MM.1S (cell line): ENCODE data around the gene KCNH1.

Experiments
- DNase-seq: peaks from one replicate; pipeline ENCODE4 v3.0.0-alpha.2; 2015
- H2AFZ ChIP-seq: fragments of 300-600 bp; sonication (generic); 2 replicates; pipeline ENCODE4 v1.6.0; 2016; ENCODE audit warnings: antibody characterized with exemption, low read length
- H3F3A ChIP-seq: fragments of 300-600 bp; sonication (generic); 2 replicates; pipeline ENCODE4 v1.6.1; 2016; ENCODE audit warnings: mild to moderate bottlenecking, antibody characterized with exemption, low read length, moderate library complexity, mixed read lengths; ENCODE audit not compliant: insufficient read depth
- H3K27ac ChIP-seq: fragments of 300-600 bp; sonication (generic); 2 replicates; pipeline ENCODE4 v1.5.1; 2016; ENCODE audit warnings: mild to moderate bottlenecking, low read length
- H3K27me3 ChIP-seq: fragments of 300-600 bp; sonication (generic); replicated peaks from 2 replicates; pipeline ENCODE4 v1.6.0; 2016; ENCODE audit warnings: low read length; ENCODE audit not compliant: insufficient read depth
- H3K36me3 ChIP-seq: fragments of 300-600 bp; sonication (generic); replicated peaks from 2 replicates; pipeline ENCODE4 v1.6.1; 2016; ENCODE audit warnings: mild to moderate bottlenecking, low read length, mixed read lengths; ENCODE audit not compliant: insufficient read depth
- H3K4me1 ChIP-seq: fragments of 300-600 bp; sonication (generic); 2 replicates; pipeline ENCODE4 v1.6.1; 2016; ENCODE audit warnings: low read length, mixed read lengths
- H3K4me2 ChIP-seq: fragments of 300-600 bp; sonication (generic); 2 replicates; pipeline ENCODE4 v1.6.0; 2016; ENCODE audit warnings: low read depth, low read length
- H3K4me3 ChIP-seq: fragments of 300-600 bp; sonication (generic); 2 replicates; pipeline ENCODE4 v1.5.1; 2016; ENCODE audit warnings: low read length, mixed read lengths
- H3K79me2 ChIP-seq: fragments of 300-600 bp; sonication (generic); 2 replicates; pipeline ENCODE4 v1.6.1; 2016; ENCODE audit warnings: mixed run types, low read length, mixed read lengths
- H3K9ac ChIP-seq: fragments of 300-600 bp; sonication (generic); 2 replicates; pipeline ENCODE4 v1.6.1; 2016; ENCODE audit warnings: low read length, mixed read lengths
- H3K9me2 ChIP-seq: fragments of 300-600 bp; sonication (generic); replicated peaks from 2 replicates; pipeline ENCODE4 v1.6.1; 2016; ENCODE audit warnings: mild to moderate bottlenecking, low read length, mixed read lengths; ENCODE audit not compliant: insufficient read depth
- H3K9me3 ChIP-seq: fragments of 300-600 bp; sonication (generic); replicated peaks from 2 replicates; pipeline ENCODE4 v1.6.1; 2016; ENCODE audit warnings: mild to moderate bottlenecking, low read length, mixed read lengths; ENCODE audit not compliant: insufficient read depth
- H4K20me1 ChIP-seq: fragments of 300-600 bp; sonication (generic); 2 replicates; pipeline ENCODE4 v1.6.1; 2016; ENCODE audit warnings: mild to moderate bottlenecking, low read length, moderate library complexity, mixed read lengths; ENCODE audit not compliant: insufficient read depth
- EZH2 ChIP-seq: fragments of 300-600 bp; sonication (generic); optimal IDR thresholded peaks from 2 replicates; pipeline ENCODE3; 2017; ENCODE audit warnings: low read depth, mild to moderate bottlenecking, antibody characterized with exemption, low read length, mixed read lengths
- EZH2phosphoT487 ChIP-seq: fragments of 300-600 bp; sonication (generic); IDR thresholded peaks from 2 replicates; pipeline ENCODE4 v1.6.1; 2018; ENCODE audit warnings: antibody characterized with exemption, low read length
- TF ChIP-seq, protein P1 (sequence below): fragments of 300-600 bp; sonication (generic); IDR thresholded peaks from 2 replicates; pipeline ENCODE4 v1.5.1; 2016; ENCODE audit warnings: antibody characterized with exemption, low read length, mixed read lengths

Gene KCNH1

DNA sequence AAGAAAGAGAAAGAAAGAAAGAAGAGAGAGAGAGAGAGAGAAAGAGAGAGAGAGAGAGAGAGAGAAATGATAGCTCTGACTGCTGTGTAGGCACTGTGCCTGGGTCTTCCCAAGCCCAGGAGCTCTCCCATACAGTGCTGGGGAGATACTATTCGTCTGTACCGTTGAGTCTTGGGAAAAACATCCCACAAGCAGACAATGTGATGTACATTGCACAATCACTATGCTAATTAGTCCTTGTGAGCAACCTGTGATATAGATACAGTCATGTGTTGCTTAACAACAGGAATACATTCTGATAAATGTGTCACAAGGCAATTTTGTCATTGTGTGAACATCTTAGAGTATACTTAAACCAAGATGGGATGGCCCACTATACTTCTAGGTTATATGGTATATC is 424.2 kb downstream of the KCNH1 start:
- H3K9me3 ChIP-seq, result no peaks in the 10 kb centered on the region
- H3K4me1 ChIP-seq, result peaks cover 23% of the 10 kb centered on the region
- no peak overlapping the region for H2AFZ ChIP-seq
- H3K4me3 ChIP-seq, result no peak overlapping the region
- no peaks in the 10 kb centered on the region for H4K20me1 ChIP-seq
- H3K9me2 ChIP-seq, result no peaks in the 10 kb centered on the region
- no peak overlapping the region for H3K4me2 ChIP-seq
- H3K27me3 ChIP-seq, result no peaks in the 10 kb centered on the region
- no peak for DNase-seq
- no peaks in the 10 kb centered on the region for H3K36me3 ChIP-seq
- no peaks in the 10 kb centered on the region for H3K79me2 ChIP-seq
- H3K9ac ChIP-seq, result no peak overlapping the region
- H3F3A ChIP-seq, result peaks cover 12% of the 10 kb centered on the region; the same call in 1 of the 2 replicates
- H3K27ac ChIP-seq, result no peak overlapping the region
- TF ChIP-seq EZH2phosphoT487, result no peak
- TF ChIP-seq EZH2, result no peak
- TF ChIP-seq, protein P1, sequence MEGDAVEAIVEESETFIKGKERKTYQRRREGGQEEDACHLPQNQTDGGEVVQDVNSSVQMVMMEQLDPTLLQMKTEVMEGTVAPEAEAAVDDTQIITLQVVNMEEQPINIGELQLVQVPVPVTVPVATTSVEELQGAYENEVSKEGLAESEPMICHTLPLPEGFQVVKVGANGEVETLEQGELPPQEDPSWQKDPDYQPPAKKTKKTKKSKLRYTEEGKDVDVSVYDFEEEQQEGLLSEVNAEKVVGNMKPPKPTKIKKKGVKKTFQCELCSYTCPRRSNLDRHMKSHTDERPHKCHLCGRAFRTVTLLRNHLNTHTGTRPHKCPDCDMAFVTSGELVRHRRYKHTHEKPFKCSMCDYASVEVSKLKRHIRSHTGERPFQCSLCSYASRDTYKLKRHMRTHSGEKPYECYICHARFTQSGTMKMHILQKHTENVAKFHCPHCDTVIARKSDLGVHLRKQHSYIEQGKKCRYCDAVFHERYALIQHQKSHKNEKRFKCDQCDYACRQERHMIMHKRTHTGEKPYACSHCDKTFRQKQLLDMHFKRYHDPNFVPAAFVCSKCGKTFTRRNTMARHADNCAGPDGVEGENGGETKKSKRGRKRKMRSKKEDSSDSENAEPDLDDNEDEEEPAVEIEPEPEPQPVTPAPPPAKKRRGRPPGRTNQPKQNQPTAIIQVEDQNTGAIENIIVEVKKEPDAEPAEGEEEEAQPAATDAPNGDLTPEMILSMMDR, result no peak

DNA sequence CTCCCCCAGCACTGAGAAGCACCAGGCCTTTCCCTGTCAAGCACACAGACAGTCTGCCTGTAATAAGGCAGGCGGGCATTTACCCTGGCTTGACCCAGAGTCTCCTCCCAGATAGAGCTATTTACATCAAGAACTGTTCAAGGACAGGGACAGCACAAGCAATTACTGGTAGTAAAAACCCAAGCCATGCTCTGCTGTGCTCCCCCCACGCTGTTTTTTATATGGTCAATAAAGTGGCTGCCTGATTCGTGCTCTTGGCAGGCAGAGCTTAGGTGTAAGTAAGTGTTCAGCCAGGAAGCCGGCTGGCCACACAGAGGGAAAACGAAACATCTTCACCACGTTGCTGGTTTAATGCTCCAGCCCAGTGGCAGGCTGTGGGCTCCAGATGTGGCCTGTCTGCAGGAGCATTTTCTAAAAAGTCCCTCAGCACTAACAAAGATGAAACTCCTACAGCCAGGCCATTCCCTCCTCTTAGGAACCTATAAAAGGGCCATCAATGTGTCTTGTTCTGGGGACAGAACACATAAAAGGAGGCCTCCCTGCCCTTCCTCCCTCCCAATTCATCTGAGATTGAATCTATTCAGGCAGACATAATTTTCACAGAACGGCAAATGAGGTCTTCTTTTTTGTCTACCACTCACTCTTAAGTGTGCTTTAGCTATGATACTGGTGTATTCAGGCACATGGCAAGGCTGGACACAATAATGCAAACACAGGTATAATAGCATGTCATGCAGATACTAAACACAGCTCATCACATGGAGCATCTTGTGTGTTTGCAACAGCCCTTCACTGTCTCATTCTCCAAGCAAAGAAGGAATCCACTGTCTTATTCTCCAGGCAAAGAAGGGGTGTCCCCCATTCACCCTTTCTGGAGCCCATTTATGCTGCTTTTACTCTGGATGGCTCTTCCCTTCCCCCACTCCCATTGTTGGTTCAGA is 426.4 kb downstream of the KCNH1 start:
- no peaks in the 10 kb centered on the region for H3K9me3 ChIP-seq
- H3K36me3 ChIP-seq, result no peaks in the 10 kb centered on the region
- DNase-seq, result peak; percentile 87
- H3K4me1 ChIP-seq, result peaks cover 23% of the 10 kb centered on the region
- TF ChIP-seq EZH2phosphoT487 (no peak), EZH2 (no peak)
- TF ChIP-seq, protein P1, result no peak
- no peaks in the 10 kb centered on the region for H3K27me3 ChIP-seq
- no peaks in the 10 kb centered on the region for H4K20me1 ChIP-seq
- peak overlapping the region; percentile 43; the same call in 1 of the 2 replicates for H3K27ac ChIP-seq
- H2AFZ ChIP-seq, result no peak overlapping the region; the same call in 1 of the 2 replicates
- peak overlapping the region; percentile 51 for H3K4me2 ChIP-seq
- H3K79me2 ChIP-seq, result no peaks in the 10 kb centered on the region
- no peak overlapping the region for H3K9ac ChIP-seq
- no peaks in the 10 kb centered on the region for H3K9me2 ChIP-seq
- H3K4me3 ChIP-seq, result no peak overlapping the region
- peaks cover 12% of the 10 kb centered on the region; the same call in 1 of the 2 replicates for H3F3A ChIP-seq

DNA sequence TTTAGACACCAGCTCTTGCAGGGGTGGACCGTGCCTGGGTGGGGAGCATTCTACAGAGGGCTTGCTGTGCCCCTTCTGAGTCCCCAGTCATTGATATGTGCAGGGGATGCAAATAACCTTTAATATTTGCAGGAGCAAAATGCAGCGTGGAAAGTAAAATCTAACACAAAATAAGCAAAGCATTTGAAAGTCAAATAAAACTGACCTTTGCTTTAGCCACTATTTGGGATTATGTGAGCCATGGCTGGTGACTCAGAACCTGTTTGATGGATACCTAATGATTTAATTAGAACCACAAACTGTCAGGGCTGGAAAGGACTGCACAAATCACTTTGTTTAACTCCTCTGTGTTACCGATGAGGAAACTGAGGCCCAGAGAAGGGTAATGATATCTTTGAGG is 427.7 kb downstream of the KCNH1 start:
- no peaks in the 10 kb centered on the region for H3K79me2 ChIP-seq
- DNase-seq, result no peak
- H3K9me2 ChIP-seq, result no peaks in the 10 kb centered on the region
- TF ChIP-seq EZH2phosphoT487 (no peak), EZH2 (no peak)
- TF ChIP-seq, protein P1, result no peak
- no peak overlapping the region for H3K4me2 ChIP-seq
- H3K36me3 ChIP-seq, result no peaks in the 10 kb centered on the region
- H3K4me1 ChIP-seq, result peaks cover 23% of the 10 kb centered on the region
- H3K9me3 ChIP-seq, result no peaks in the 10 kb centered on the region
- H2AFZ ChIP-seq, result no peak overlapping the region
- no peaks in the 10 kb centered on the region for H3K27me3 ChIP-seq
- no peak overlapping the region for H3K4me3 ChIP-seq
- no peak overlapping the region for H3K9ac ChIP-seq
- no peaks in the 10 kb centered on the region for H4K20me1 ChIP-seq
- no peak overlapping the region for H3K27ac ChIP-seq
- peaks cover 12% of the 10 kb centered on the region; the same call in 1 of the 2 replicates for H3F3A ChIP-seq
